Stimulated activated naive CD4-positive, alpha-beta T cell treated with Interleukin-2 at 50 U/mL for 16 hours (primary cell): ENCODE results near the gene P2RX1.
"Not testable (repeated sequence)": the region's sequence is repeated elsewhere in the genome, so short reads cannot be mapped to it uniquely, and the experiment has no call there.

ENCODE experiments used
- DNase-seq: peaks from one replicate; lab custom pipeline; 2025; lab: John Stamatoyannopoulos, UW

The P2RX1 gene

GRCh38 chr17:3857261-3858105 lies 58.8 kb downstream of the P2RX1 start:
- DNase-seq, result no peak

GRCh38 chr17:3854204-3854603 lies 62.1 kb downstream of the P2RX1 start:
- not testable (repeated sequence) for DNase-seq

DNA sequence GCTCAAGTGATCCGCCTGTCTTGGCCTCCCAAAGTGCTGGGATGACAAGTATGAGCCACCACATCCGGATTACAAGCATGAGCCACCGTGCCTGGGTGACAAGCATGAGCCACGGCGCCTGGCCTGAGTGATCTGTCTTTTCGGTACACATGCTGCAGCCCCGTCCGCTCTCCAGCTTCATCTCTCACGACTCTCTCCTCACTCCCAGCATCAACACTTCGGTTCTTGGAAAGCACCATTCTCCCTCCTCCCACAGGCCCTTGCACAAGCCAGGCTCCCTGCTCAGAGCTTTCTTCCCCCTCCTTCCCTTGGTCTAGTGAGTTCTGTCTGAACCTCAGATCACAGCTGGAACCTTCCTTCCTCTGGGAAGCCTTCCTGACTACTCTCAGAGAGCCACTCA lies 63.7 kb downstream of the P2RX1 start:
- no peak for DNase-seq

- no peak for DNase-seq
Measured at GRCh38 chr17:3851461-3852100, 64.7 kb downstream of the P2RX1 start.

GRCh38 chr17:3848229-3848835 lies 67.9 kb downstream of the P2RX1 start:
- no peak for DNase-seq

- DNase-seq, result no peak
Measured at GRCh38 chr17:3847165-3847670, 69.0 kb downstream of the P2RX1 start.
